B cell (primary cell): ENCODE results near the gene CADM1. TPM values are rescaled to one million over a fixed set of nuclear protein-coding genes. Genes with fewer than 3 reads are reported as not detected.

Experiments used
- ATAC-seq: fragments of 200-7000 bp; cut with Tn5 transposase; one replicate; pipeline ENCODE4 v1.10.0; 2021; ENCODE audit warnings: low read depth, mild to moderate bottlenecking, moderate number of reproducible peaks, moderate library complexity
- CTCF ChIA-PET: fragments of 350-600 bp; sonication (Branson Sonifier 250); formaldehyde crosslinking; loops from one replicate; lab custom pipeline; 2021; ENCODE audit warnings: antibody characterized with exemption, inconsistent platforms; lab: Charles Lee
- POLR2A ChIA-PET: fragments of 350-600 bp; sonication (Branson Sonifier 250); formaldehyde crosslinking; loops from one replicate; lab custom pipeline; 2021; ENCODE audit warnings: antibody characterized with exemption; lab: Charles Lee
- DNase-seq: peaks from one replicate; pipeline ENCODE4 v3.0.0; 2013
- H2AFZ ChIP-seq: 2 replicates; pipeline ENCODE4 v1.6.1; 2012; ENCODE audit warnings: mild to moderate bottlenecking, low read depth, low read length; ENCODE audit not compliant: insufficient read depth, poor library complexity, severe bottlenecking
- H3K27ac ChIP-seq, 2 donors: 1 replicate in 1 of 2; 2 replicates in 1 of 2; pipeline ENCODE4 v1.5.1; 2012 to 2013; ENCODE audit warnings: low read length in 2 of 2, mild to moderate bottlenecking in 2 of 2, moderate library complexity in 1 of 2
- H3K27me3 ChIP-seq, 4 experiments: fragments of 200-600 bp in 1 of 4; sonication (generic) in 1 of 4; replicated peaks in 1 of 4; 1 replicate in 2 of 4; 2 replicates in 2 of 4; pipeline versions ENCODE4 v1.6.1 to v1.7.0; 2013 to 2016; ENCODE audit warnings: low read length in 3 of 4, mild to moderate bottlenecking in 2 of 4, mixed read lengths in 1 of 4, moderate library complexity in 1 of 4; ENCODE audit not compliant: insufficient read depth in 4 of 4, control insufficient read depth in 3 of 4; ENCODE audit errors: control extremely low read depth in 1 of 4
- H3K36me3 ChIP-seq, 2 experiments: replicated peaks in 1 of 2; 1 replicate in 1 of 2; 2 replicates in 1 of 2; pipeline versions ENCODE4 v1.6.1 to v1.7.1; 2013; ENCODE audit warnings: low read length in 1 of 2; ENCODE audit not compliant: insufficient read depth in 2 of 2, control insufficient read depth in 1 of 2; ENCODE audit errors: control extremely low read depth in 1 of 2, extremely low read depth in 1 of 2
- H3K4me1 ChIP-seq, 2 donors: fragments of 200-600 bp in 1 of 2; sonication (generic) in 1 of 2; 1 replicate in 1 of 2; 2 replicates in 1 of 2; pipeline versions ENCODE4 v1.5.1 to v1.6.1; 2013 to 2017; ENCODE audit warnings: low read length in 2 of 2; ENCODE audit not compliant: control insufficient read depth in 2 of 2, insufficient read depth in 2 of 2
- H3K4me2 ChIP-seq: replicated peaks from 2 replicates; pipeline ENCODE3; 2012; ENCODE audit warnings: mild to moderate bottlenecking, low read depth, low read length; ENCODE audit not compliant: poor library complexity, severe bottlenecking
- H3K4me3 ChIP-seq, 5 experiments: fragments of 200-600 bp in 1 of 5; sonication (generic) in 1 of 5; 1 replicate in 3 of 5; 2 replicates in 2 of 5; pipeline versions ENCODE4 v1.5.1 to v1.7.0; 2011 to 2016; ENCODE audit warnings: low read length in 4 of 5, mild to moderate bottlenecking in 4 of 5, low read depth in 2 of 5, control low read depth in 1 of 5, moderate library complexity in 1 of 5; ENCODE audit not compliant: insufficient read depth in 1 of 5; ENCODE audit errors: control extremely low read depth in 1 of 5, extremely low read depth in 1 of 5
- H3K79me2 ChIP-seq: fragments of 200-600 bp; sonication (generic); one replicate; pipeline ENCODE4 v1.6.0; 2016; ENCODE audit warnings: low read length; ENCODE audit not compliant: control insufficient read depth, insufficient read depth
- H3K9ac ChIP-seq: fragments of 200-600 bp; sonication (generic); 2 replicates; pipeline ENCODE4 v1.6.1; 2017; ENCODE audit warnings: mild to moderate bottlenecking, low read length, moderate library complexity
- H3K9me3 ChIP-seq, 3 donors: one replicate each; pipeline versions ENCODE4 v1.6.1 to v1.7.1; 2013; ENCODE audit warnings: low read length in 2 of 3; ENCODE audit not compliant: control insufficient read depth in 2 of 3, insufficient read depth in 1 of 3; ENCODE audit errors: control extremely low read depth in 1 of 3
- H4K20me1 ChIP-seq: 2 replicates; pipeline ENCODE4 v1.6.0; 2012; ENCODE audit warnings: mild to moderate bottlenecking, low read length; ENCODE audit not compliant: insufficient read depth, control insufficient read depth, poor library complexity, severe bottlenecking
- H3K27ac Mint-ChIP-seq: one replicate; pipeline ENCODE4 v1.8.0; 2021; ENCODE audit warnings: mixed read lengths
- H3K27me3 Mint-ChIP-seq: one replicate; pipeline ENCODE4 v1.8.0; 2021; ENCODE audit warnings: mixed read lengths
- H3K4me1 Mint-ChIP-seq: one replicate; pipeline ENCODE4 v1.8.0; 2021; ENCODE audit warnings: mixed read lengths
- H3K4me3 Mint-ChIP-seq: one replicate; pipeline ENCODE4 v1.8.0; 2021; ENCODE audit warnings: mixed read lengths
- H3K9me3 Mint-ChIP-seq: one replicate; pipeline ENCODE4 v1.8.0; 2022; ENCODE audit warnings: mixed read lengths; ENCODE audit not compliant: insufficient read depth
- EZH2 ChIP-seq: IDR thresholded peaks from 2 replicates; pipeline ENCODE4 v1.6.1; 2012; ENCODE audit warnings: borderline replicate concordance, low read depth, mild to moderate bottlenecking, moderate library complexity, low read length; ENCODE audit not compliant: insufficient read depth, poor library complexity, severe bottlenecking
- WGBS: methylation state at CpG from one replicate; pipeline ENCODE4 v1.1.5; 2013; ENCODE audit warnings: missing lambda C conversion rate; ENCODE audit not compliant: insufficient coverage; 5-methylcytosine and 5-hydroxymethylcytosine counted together
- intact Hi-C: fragments of 100-400 bp; cut with micrococcal nuclease; formaldehyde crosslinking; loops from one replicate; pipeline ENCODE4 v1.10.0; 2022
- polyA plus RNA-seq: library from polyadenylated mRNA; depleted of rRNA; stranded (reverse); fragments of >200 nt; gene quantifications from 2 replicates; pipeline ENCODE4 v1.2.3, GENCODE V29; 2012
- total RNA-seq, 2 donors: library from RNA; stranded (reverse); fragments of 120-200 nt in 1 of 2; gene quantifications; 1 replicate in 1 of 2; 2 replicates in 1 of 2; pipeline versions ENCODE4 v1.2.3 to v1.2.4, GENCODE V29; 2013 to 2022
- TF ChIP-seq, protein P1 (sequence below): fragments of 200-600 bp; IDR thresholded peaks from one replicate; pipeline ENCODE4 v1.8.0; 2022; ENCODE audit warnings: antibody characterized with exemption, mild to moderate bottlenecking

Gene CADM1
- total and polyA plus RNA-seq, 2 donors (not counting 1 experiment from before 2014, with no cell fraction given): 0.43 to 0.49 TPM

DNA sequence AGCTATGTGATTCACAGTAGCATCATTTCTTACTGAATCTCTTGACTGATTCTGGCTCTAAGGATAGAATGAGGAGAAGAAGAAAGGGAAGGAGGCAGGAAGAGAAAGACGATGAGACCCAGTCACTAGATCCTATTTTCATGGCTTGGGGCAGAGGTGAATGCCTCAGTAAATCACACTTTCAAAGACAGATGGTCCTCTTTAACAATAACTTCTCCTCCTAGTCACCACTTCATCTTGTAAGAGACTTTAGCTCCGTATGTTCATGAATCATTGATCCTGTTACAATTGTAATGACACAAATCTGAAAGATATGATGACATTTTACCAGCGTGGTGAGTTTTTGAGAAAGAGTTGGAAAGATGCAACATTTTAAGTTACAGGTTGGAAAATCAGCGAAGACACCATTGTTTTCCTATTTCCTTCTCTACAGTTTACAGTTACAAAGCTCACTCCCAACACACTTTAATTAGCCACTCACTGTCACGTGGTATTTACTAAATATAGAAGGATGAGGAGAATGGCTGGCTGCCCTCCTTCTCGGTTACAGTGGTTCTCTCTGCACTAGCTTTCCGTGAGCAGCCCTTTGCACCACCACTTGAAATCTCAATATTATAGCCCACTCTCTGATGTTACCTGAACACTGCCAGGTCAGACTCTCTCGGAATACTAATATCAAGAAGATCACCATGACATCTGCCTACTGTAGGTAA is 205.8 kb downstream of the CADM1 start:
- Mint-ChIP-seq H3K27ac (no peak overlapping the region), H3K4me1 (no peaks in the 10 kb centered on the region), H3K27me3 (peaks cover 7% of the 10 kb centered on the region), H3K4me3 (no peak overlapping the region), H3K9me3 (no peaks in the 10 kb centered on the region)
- no peak overlapping the region for H3K4me2 ChIP-seq
- H3K27me3 ChIP-seq: no peaks in the 10 kb centered on the region
- no peak overlapping the region for H2AFZ ChIP-seq
- H3K27ac ChIP-seq: no peak overlapping the region
- H3K36me3 ChIP-seq: no peaks in the 10 kb centered on the region
- TF ChIP-seq, protein P1, sequence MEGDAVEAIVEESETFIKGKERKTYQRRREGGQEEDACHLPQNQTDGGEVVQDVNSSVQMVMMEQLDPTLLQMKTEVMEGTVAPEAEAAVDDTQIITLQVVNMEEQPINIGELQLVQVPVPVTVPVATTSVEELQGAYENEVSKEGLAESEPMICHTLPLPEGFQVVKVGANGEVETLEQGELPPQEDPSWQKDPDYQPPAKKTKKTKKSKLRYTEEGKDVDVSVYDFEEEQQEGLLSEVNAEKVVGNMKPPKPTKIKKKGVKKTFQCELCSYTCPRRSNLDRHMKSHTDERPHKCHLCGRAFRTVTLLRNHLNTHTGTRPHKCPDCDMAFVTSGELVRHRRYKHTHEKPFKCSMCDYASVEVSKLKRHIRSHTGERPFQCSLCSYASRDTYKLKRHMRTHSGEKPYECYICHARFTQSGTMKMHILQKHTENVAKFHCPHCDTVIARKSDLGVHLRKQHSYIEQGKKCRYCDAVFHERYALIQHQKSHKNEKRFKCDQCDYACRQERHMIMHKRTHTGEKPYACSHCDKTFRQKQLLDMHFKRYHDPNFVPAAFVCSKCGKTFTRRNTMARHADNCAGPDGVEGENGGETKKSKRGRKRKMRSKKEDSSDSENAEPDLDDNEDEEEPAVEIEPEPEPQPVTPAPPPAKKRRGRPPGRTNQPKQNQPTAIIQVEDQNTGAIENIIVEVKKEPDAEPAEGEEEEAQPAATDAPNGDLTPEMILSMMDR: no peak
- no peak for TF ChIP-seq EZH2
- no peak for DNase-seq
- no peaks in the 10 kb centered on the region for H3K79me2 ChIP-seq
- intact Hi-C loops: no loop called here
- ATAC-seq: no peak
- 94% methylated on average over 2 of the region's 8 CpGs for WGBS
- H3K9me3 ChIP-seq: no peaks in the 10 kb centered on the region
- no peaks in the 10 kb centered on the region for H4K20me1 ChIP-seq
- H3K4me3 ChIP-seq: no peak overlapping the region
- ChIA-PET POLR2A (no interaction called here), CTCF (no interaction called here)
- H3K9ac ChIP-seq: no peak overlapping the region
- H3K4me1 ChIP-seq: no peaks in the 10 kb centered on the region

DNA sequence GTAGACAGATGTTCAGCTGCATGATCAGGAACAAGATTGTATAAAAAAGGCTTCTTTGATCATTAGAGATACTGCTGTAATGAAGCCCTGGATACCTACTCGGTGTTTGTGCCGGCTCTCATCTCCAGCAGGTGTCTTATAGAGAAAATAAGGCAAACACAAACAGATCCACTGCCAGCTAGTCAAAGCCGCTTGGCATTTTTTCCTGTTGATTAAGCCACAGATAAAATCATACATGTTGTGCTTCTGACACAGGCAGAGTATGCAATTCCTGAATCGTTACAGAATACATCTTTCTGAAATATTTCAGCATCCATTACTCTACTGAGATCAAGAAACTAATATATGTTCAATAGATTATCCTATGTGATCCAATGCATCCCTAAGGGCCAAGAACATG is 206.9 kb downstream of the CADM1 start:
- TF ChIP-seq, protein P1: no peak
- TF ChIP-seq EZH2: no peak
- Mint-ChIP-seq H3K27ac (no peak overlapping the region), H3K4me3 (no peak overlapping the region), H3K4me1 (no peaks in the 10 kb centered on the region), H3K9me3 (no peaks in the 10 kb centered on the region), H3K27me3 (peaks cover 7% of the 10 kb centered on the region)
- ATAC-seq (no peak), DNase-seq (no peak)
- ChIA-PET POLR2A (no interaction called here), CTCF (no interaction called here)
- Histone ChIP-seq H3K9ac (no peak overlapping the region), H3K4me2 (no peak overlapping the region), H3K9me3 (no peaks in the 10 kb centered on the region), H4K20me1 (no peaks in the 10 kb centered on the region), H3K4me1 (no peaks in the 10 kb centered on the region), H3K27ac (no peak overlapping the region), H3K4me3 (no peak overlapping the region), H3K79me2 (no peaks in the 10 kb centered on the region), H2AFZ (no peak overlapping the region), H3K36me3 (no peaks in the 10 kb centered on the region), H3K27me3 (no peaks in the 10 kb centered on the region)
- intact Hi-C loops: no loop called here
- WGBS: 100% methylated on average over 2 of the region's 4 CpGs
